Measurements from ENCODE around the gene KCNS1. TPM values are rescaled to one million over a fixed set of nuclear protein-coding genes. Genes with fewer than 3 reads are reported as not detected.

The KCNS1 gene
- polyA plus RNA-seq, 1 donor (not counting 4 experiments of a cell fraction or from before 2014, with no cell fraction given), result 1.5 TPM

DNA sequence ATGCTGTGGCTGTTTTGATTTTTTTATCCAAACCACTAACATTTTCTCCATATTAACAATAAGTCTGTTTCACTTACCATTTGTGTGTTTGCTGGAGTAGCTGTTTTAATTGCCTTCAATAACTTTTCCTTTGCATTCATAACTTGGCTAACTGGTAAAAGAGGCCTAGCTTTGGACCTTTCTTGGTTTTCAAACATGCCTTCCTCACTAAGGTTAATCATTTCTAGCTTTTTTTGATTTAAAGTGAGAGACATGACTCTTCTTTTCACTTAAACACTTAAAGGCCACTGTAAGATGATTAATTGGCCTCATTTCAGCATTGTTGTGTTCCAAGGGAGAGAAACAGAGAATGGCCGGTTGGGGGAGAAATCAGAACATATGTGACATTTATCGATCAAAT lies 20.5 kb upstream of the KCNS1 start:
- H4K20me1 ChIP-seq (ENCODE audit: control insufficient read depth, extremely low read depth, insufficient read depth, low read length), result no peaks in the 10 kb centered on the region
- H3K4me2 ChIP-seq (ENCODE audit: control insufficient read depth, extremely low read depth, insufficient read depth, low read depth, low read length), result no peak overlapping the region
- no peak overlapping the region for H3K4me3 ChIP-seq (ENCODE audit: control insufficient read depth in 2 of 3, extremely low read depth in 1 of 3, insufficient read depth in 2 of 3, low read depth in 1 of 3, low read length in 3 of 3)
- no peaks in the 10 kb centered on the region for H3K9me1 ChIP-seq (ENCODE audit: control insufficient read depth, extremely low read depth, insufficient read depth, low read length)
- peaks cover 6% of the 10 kb centered on the region for H3K27me3 ChIP-seq (ENCODE audit: control insufficient read depth, extremely low read depth, insufficient read depth, low read length)
- no peaks in the 10 kb centered on the region for H3K79me2 ChIP-seq (ENCODE audit: control insufficient read depth, insufficient read depth, low read length)
- dilution Hi-C loops (cut with MboI; ENCODE audit: extremely low pct_ligation_motif_present, low sequenced_read_pairs), result no loop called here
- no peak for DNase-seq (ENCODE audit: low read depth, low spot score)
- no peaks in the 10 kb centered on the region for H3K4me1 ChIP-seq (ENCODE audit: control insufficient read depth, extremely low read depth, insufficient read depth, low read length)
- TF ChIP-seq EZH2 (IDR thresholded peaks at IDR 0.05; ENCODE audit: low read length), result no peak
- TF ChIP-seq, protein P1, sequence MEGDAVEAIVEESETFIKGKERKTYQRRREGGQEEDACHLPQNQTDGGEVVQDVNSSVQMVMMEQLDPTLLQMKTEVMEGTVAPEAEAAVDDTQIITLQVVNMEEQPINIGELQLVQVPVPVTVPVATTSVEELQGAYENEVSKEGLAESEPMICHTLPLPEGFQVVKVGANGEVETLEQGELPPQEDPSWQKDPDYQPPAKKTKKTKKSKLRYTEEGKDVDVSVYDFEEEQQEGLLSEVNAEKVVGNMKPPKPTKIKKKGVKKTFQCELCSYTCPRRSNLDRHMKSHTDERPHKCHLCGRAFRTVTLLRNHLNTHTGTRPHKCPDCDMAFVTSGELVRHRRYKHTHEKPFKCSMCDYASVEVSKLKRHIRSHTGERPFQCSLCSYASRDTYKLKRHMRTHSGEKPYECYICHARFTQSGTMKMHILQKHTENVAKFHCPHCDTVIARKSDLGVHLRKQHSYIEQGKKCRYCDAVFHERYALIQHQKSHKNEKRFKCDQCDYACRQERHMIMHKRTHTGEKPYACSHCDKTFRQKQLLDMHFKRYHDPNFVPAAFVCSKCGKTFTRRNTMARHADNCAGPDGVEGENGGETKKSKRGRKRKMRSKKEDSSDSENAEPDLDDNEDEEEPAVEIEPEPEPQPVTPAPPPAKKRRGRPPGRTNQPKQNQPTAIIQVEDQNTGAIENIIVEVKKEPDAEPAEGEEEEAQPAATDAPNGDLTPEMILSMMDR (optimal IDR thresholded peaks at IDR 0.05 in 1 of 3, IDR thresholded peaks at IDR 0.05 in 1 of 3, conservative IDR thresholded peaks at IDR 0.05 in 1 of 3; ENCODE audit: extremely low read depth in 1 of 3, insufficient read depth in 2 of 3, low read length in 3 of 3), result no peak
- H3K9ac ChIP-seq (ENCODE audit: control insufficient read depth, extremely low read depth, insufficient read depth, low read length), result no peak overlapping the region
- FAIRE-seq, result no peak
- no peak overlapping the region for H2AFZ ChIP-seq (ENCODE audit: control insufficient read depth, low read length)
- no peaks in the 10 kb centered on the region for H3K36me3 ChIP-seq (ENCODE audit: control insufficient read depth in 2 of 2, extremely low read depth in 1 of 2, insufficient read depth in 2 of 2, low read length in 2 of 2)
- no peaks in the 10 kb centered on the region for H3K9me3 ChIP-seq (ENCODE audit: control insufficient read depth, low read depth, low read length)
- no peak overlapping the region for H3K27ac ChIP-seq (ENCODE audit: control insufficient read depth, insufficient read depth, low read length)

DNA sequence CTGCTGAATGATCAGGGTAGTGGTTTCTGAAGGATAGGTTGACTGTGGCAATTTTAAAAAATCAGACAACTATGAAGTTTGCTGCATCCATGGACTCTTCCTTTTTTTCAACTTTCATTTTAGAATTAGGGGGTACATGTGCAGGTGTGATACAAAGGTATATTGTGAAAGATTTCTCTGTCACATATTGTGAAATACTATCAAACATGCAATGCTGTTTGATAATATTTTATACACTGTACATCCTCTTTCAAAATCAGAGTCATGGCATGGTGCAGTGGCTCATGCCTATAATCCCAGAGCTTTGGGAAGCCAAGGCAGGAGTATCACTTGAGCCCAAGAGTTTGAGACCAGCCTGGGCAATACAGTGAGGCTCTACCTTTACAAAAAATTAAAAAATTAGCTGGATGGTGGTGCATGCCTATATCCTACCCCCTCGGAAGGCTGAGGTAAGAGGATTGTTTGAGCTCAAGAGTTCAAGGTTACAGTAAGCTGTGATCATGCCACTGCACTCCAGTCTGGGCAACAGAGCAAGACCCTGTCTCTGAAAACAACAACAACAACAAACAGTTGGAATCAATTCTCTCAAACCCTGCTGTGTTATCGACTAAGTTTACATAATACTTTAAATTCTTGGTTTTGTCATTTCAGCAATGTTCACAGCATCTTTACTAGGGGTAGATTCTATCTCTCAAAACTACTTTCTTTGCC lies 18.8 kb upstream of the KCNS1 start:
- dilution Hi-C loops (cut with MboI; ENCODE audit: extremely low pct_ligation_motif_present, low sequenced_read_pairs), result no loop called here
- peaks cover 14% of the 10 kb centered on the region for H3K4me1 ChIP-seq (ENCODE audit: control insufficient read depth, extremely low read depth, insufficient read depth, low read length)
- FAIRE-seq (no peak), DNase-seq (ENCODE audit: low read depth, low spot score) (no peak)
- H3K27me3 ChIP-seq (ENCODE audit: control insufficient read depth, extremely low read depth, insufficient read depth, low read length), result peaks cover 3% of the 10 kb centered on the region
- H3K27ac ChIP-seq (ENCODE audit: control insufficient read depth, insufficient read depth, low read length), result no peak overlapping the region
- no peaks in the 10 kb centered on the region for H3K36me3 ChIP-seq (ENCODE audit: control insufficient read depth in 2 of 2, extremely low read depth in 1 of 2, insufficient read depth in 2 of 2, low read length in 2 of 2)
- no peaks in the 10 kb centered on the region for H4K20me1 ChIP-seq (ENCODE audit: control insufficient read depth, extremely low read depth, insufficient read depth, low read length)
- TF ChIP-seq, protein P1 (optimal IDR thresholded peaks at IDR 0.05 in 1 of 3, IDR thresholded peaks at IDR 0.05 in 1 of 3, conservative IDR thresholded peaks at IDR 0.05 in 1 of 3; ENCODE audit: extremely low read depth in 1 of 3, insufficient read depth in 2 of 3, low read length in 3 of 3), result no peak
- no peak for TF ChIP-seq EZH2 (IDR thresholded peaks at IDR 0.05; ENCODE audit: low read length)
- no peaks in the 10 kb centered on the region for H3K79me2 ChIP-seq (ENCODE audit: control insufficient read depth, insufficient read depth, low read length)
- H2AFZ ChIP-seq (ENCODE audit: control insufficient read depth, low read length), result no peak overlapping the region
- H3K4me2 ChIP-seq (ENCODE audit: control insufficient read depth, extremely low read depth, insufficient read depth, low read depth, low read length), result no peak overlapping the region
- H3K9me1 ChIP-seq (ENCODE audit: control insufficient read depth, extremely low read depth, insufficient read depth, low read length), result no peaks in the 10 kb centered on the region
- H3K4me3 ChIP-seq (ENCODE audit: control insufficient read depth in 2 of 3, extremely low read depth in 1 of 3, insufficient read depth in 2 of 3, low read depth in 1 of 3, low read length in 3 of 3), result no peak overlapping the region
- no peak overlapping the region for H3K9ac ChIP-seq (ENCODE audit: control insufficient read depth, extremely low read depth, insufficient read depth, low read length)
- H3K9me3 ChIP-seq (ENCODE audit: control insufficient read depth, low read depth, low read length), result no peaks in the 10 kb centered on the region
